HCT116 (cell line): ENCODE data around the gene ASB9. TPM values are rescaled to one million over a fixed set of nuclear protein-coding genes. Genes with fewer than 3 reads are reported as not detected.

Source experiments
- ATAC-seq: fragments of 200-7000 bp; cut with Tn5 transposase; 2 replicates; pipeline ENCODE4 v1.9.1; 2020; ENCODE audit warnings: mild to moderate bottlenecking, moderate library complexity
- BruUV-seq: library from RNA; stranded (reverse); fragments of 400-500 nt; replicated peaks from 2 replicates; lab custom pipeline; 2021; lab: Mats Ljungman, UMichigan
- CTCF ChIA-PET: fragments of 300-600 bp; sonication (Branson Sonifier 250); formaldehyde crosslinking; loops from one replicate; lab custom pipeline; 2021; ENCODE audit warnings: antibody characterized with exemption; lab: Charles Lee
- POLR2A ChIA-PET: fragments of 300-600, 350-600 bp; sonication (Branson Sonifier 250); formaldehyde crosslinking; loops from one replicate; lab custom pipeline; 2021; ENCODE audit warnings: antibody characterized with exemption; lab: Charles Lee
- RAD21 ChIA-PET, 2 experiments: fragments of 300-600 bp; sonication (Branson Sonifier 250); formaldehyde crosslinking; loops; one replicate each; lab custom pipeline; 2023; ENCODE audit warnings: low total read pairs in 2 of 2; ENCODE audit not compliant: uncharacterized antibody in 2 of 2, unreplicated experiment in 2 of 2, low non-redundant PET in 1 of 2; lab: Charles Lee
- DNase-seq: peaks from one replicate; pipeline ENCODE4 v3.0.0-alpha.2; 2010; ENCODE audit warnings: low read depth, low spot score
- H2AFZ ChIP-seq: fragments of 200-600 bp; shearing (Covaris generic), sonication (generic); 2 replicates; pipeline ENCODE4 v1.6.1; 2017; ENCODE audit warnings: low read depth, mixed run types, mixed read lengths, antibody characterized with exemption, low read length; ENCODE audit not compliant: poor library complexity, severe bottlenecking
- H3K27ac ChIP-seq: 2 replicates; pipeline ENCODE4 v1.5.1; 2012; ENCODE audit warnings: low read depth, low read length
- H3K27me3 ChIP-seq: fragments of 200-600 bp; sonication (generic); 2 replicates; pipeline ENCODE4 v1.6.1; 2016; ENCODE audit warnings: mixed run types, low read length, mixed read lengths; ENCODE audit not compliant: insufficient read depth
- H3K36me3 ChIP-seq, 2 experiments: fragments of 200-500 bp in 1 of 2; fragments of 200-600 bp in 1 of 2; sonication (Bioruptor generic) in 1 of 2; sonication (generic) in 1 of 2; 2 replicates each; pipeline versions ENCODE4 v1.5.1 to v1.6.1; 2014 to 2016; ENCODE audit warnings: low read length in 2 of 2, inconsistent platforms in 1 of 2, mixed read lengths in 1 of 2, mixed run types in 1 of 2; ENCODE audit not compliant: insufficient read depth in 2 of 2, control insufficient read depth in 1 of 2
- H3K4me1 ChIP-seq, 2 experiments: fragments of 200-600 bp in 1 of 2; sonication (generic) in 1 of 2; 2 replicates each; pipeline versions ENCODE4 v1.5.1 to v1.6.1; 2012 to 2017; ENCODE audit warnings: low read length in 2 of 2, inconsistent platforms in 1 of 2, mild to moderate bottlenecking in 1 of 2, mixed read lengths in 1 of 2, mixed run types in 1 of 2, moderate library complexity in 1 of 2; ENCODE audit not compliant: insufficient read depth in 2 of 2, control insufficient read depth in 1 of 2
- H3K4me2 ChIP-seq: fragments of 200-600 bp; sonication (generic); 2 replicates; pipeline ENCODE4 v1.6.1; 2017; ENCODE audit warnings: mixed run types, low read length, mixed read lengths
- H3K4me3 ChIP-seq, 2 experiments: fragments of 200-600 bp in 1 of 2; sonication (generic) in 1 of 2; replicated peaks in 1 of 2; 2 replicates each; pipeline ENCODE4 v1.5.1; 2011 to 2016; ENCODE audit warnings: low read length in 2 of 2, control low read depth in 1 of 2, low read depth in 1 of 2, mild to moderate bottlenecking in 1 of 2, mixed read lengths in 1 of 2, mixed run types in 1 of 2
- H3K79me2 ChIP-seq: fragments of 200-600 bp; sonication (generic); 2 replicates; pipeline ENCODE4 v1.6.1; 2017; ENCODE audit warnings: mild to moderate bottlenecking, mixed run types, low read length, moderate library complexity, mixed read lengths; ENCODE audit not compliant: insufficient read depth
- H3K9ac ChIP-seq: fragments of 200-600 bp; sonication (generic); 2 replicates; pipeline ENCODE4 v1.6.1; 2016; ENCODE audit warnings: low read length, mixed read lengths
- H3K9me2 ChIP-seq: fragments of 200-600 bp; sonication (generic), shearing (Covaris generic); 2 replicates; pipeline ENCODE4 v1.6.1; 2017; ENCODE audit warnings: mixed run types, mild to moderate bottlenecking, moderate library complexity; ENCODE audit not compliant: insufficient read depth
- H3K9me3 ChIP-seq, 2 experiments: fragments of 200-500 bp in 1 of 2; fragments of 200-600 bp in 1 of 2; sonication (Bioruptor generic) in 1 of 2; sonication (generic) in 1 of 2; 2 replicates each; pipeline ENCODE4 v1.6.1; 2014 to 2017; ENCODE audit warnings: low read length in 2 of 2, mixed read lengths in 2 of 2, inconsistent platforms in 1 of 2, low read depth in 1 of 2, mild to moderate bottlenecking in 1 of 2, mixed run types in 1 of 2, moderate library complexity in 1 of 2; ENCODE audit not compliant: control insufficient read depth in 1 of 2, insufficient read depth in 1 of 2
- H4K20me1 ChIP-seq: fragments of 200-600 bp; sonication (generic), shearing (Covaris generic); 2 replicates; pipeline ENCODE4 v1.6.1; 2017; ENCODE audit warnings: mixed run types, mild to moderate bottlenecking, moderate library complexity; ENCODE audit not compliant: insufficient read depth
- ATF3 ChIP-seq: IDR thresholded peaks from 2 replicates; pipeline ENCODE4 v1.6.1; 2012
- CBX3 ChIP-seq: IDR thresholded peaks from 2 replicates; pipeline ENCODE4 v1.6.1; 2012; ENCODE audit warnings: low read depth
- CEBPB ChIP-seq: IDR thresholded peaks from 2 replicates; pipeline ENCODE4 v1.6.1; 2012; ENCODE audit warnings: low read depth
- CTCF ChIP-seq, 3 experiments: fragments of 200-600 bp in 1 of 3; sonication (generic) in 1 of 3; IDR thresholded peaks in 2 of 3; conservative IDR thresholded peaks in 1 of 3; 2 replicates each; pipeline ENCODE4 v1.5.1; 2012 to 2017; ENCODE audit warnings: low read depth in 2 of 3, low read length in 2 of 3, antibody characterized with exemption in 1 of 3, borderline replicate concordance in 1 of 3, control low read depth in 1 of 3, mild to moderate bottlenecking in 1 of 3, mixed read lengths in 1 of 3, mixed run types in 1 of 3, moderate library complexity in 1 of 3; ENCODE audit not compliant: insufficient read depth in 1 of 3
- EGR1 ChIP-seq: IDR thresholded peaks from 2 replicates; pipeline ENCODE4 v1.6.1; 2012; ENCODE audit warnings: low read depth
- ELF1 ChIP-seq: IDR thresholded peaks from 2 replicates; pipeline ENCODE4 v1.6.1; 2012; ENCODE audit warnings: low read depth, borderline replicate concordance
- FOSL1 ChIP-seq: IDR thresholded peaks from 2 replicates; pipeline ENCODE4 v1.6.1; 2012; ENCODE audit warnings: low read depth
- JUND ChIP-seq: IDR thresholded peaks from 2 replicates; pipeline ENCODE4 v1.6.1; 2012
- MAX ChIP-seq: IDR thresholded peaks from 2 replicates; pipeline ENCODE4 v1.6.1; 2012
- POLR2A ChIP-seq: IDR thresholded peaks from 2 replicates; pipeline ENCODE4 v1.7.0; 2011; ENCODE audit warnings: borderline replicate concordance; ENCODE audit not compliant: insufficient read depth, insufficient read length; ENCODE audit errors: extremely low read depth
- POLR2AphosphoS5 ChIP-seq: IDR thresholded peaks from 2 replicates; pipeline ENCODE4 v1.6.1; 2011; ENCODE audit warnings: mild to moderate bottlenecking, low read depth, low read length, moderate library complexity
- RAD21 ChIP-seq: IDR thresholded peaks from 2 replicates; pipeline ENCODE4 v1.6.1; 2012; ENCODE audit warnings: low read depth, mild to moderate bottlenecking
- REST ChIP-seq: IDR thresholded peaks from 2 replicates; pipeline ENCODE4 v1.6.1; 2012; ENCODE audit warnings: low read depth
- SIN3A ChIP-seq: IDR thresholded peaks from 2 replicates; pipeline ENCODE4 v1.6.1; 2012; ENCODE audit warnings: low read depth
- SP1 ChIP-seq: IDR thresholded peaks from 2 replicates; pipeline ENCODE4 v1.6.1; 2012; ENCODE audit warnings: low read depth
- SRF ChIP-seq: IDR thresholded peaks from 2 replicates; pipeline ENCODE4 v1.6.1; 2012; ENCODE audit warnings: low read depth
- TCF7L2 ChIP-seq: IDR thresholded peaks from 2 replicates; pipeline ENCODE4 v1.7.0; 2011; ENCODE audit warnings: borderline replicate concordance, inconsistent platforms; ENCODE audit not compliant: insufficient read depth, insufficient read length; ENCODE audit errors: extremely low read depth
- YY1 ChIP-seq: IDR thresholded peaks from 2 replicates; pipeline ENCODE4 v1.6.1; 2011; ENCODE audit warnings: low read length, low read depth, moderate library complexity, mild to moderate bottlenecking; ENCODE audit not compliant: insufficient replicate concordance; ENCODE audit errors: extremely low read depth
- ZBTB33 ChIP-seq: IDR thresholded peaks from 2 replicates; pipeline ENCODE4 v1.6.1; 2011; ENCODE audit warnings: mild to moderate bottlenecking, low read length, moderate library complexity; ENCODE audit not compliant: insufficient replicate concordance; ENCODE audit errors: extremely low read depth
- ZFX ChIP-seq: fragments of 450-650 bp; IDR thresholded peaks from 2 replicates; pipeline ENCODE4 v1.6.1; 2017
- intact Hi-C: fragments of 100-400 bp; cut with micrococcal nuclease; formaldehyde crosslinking; loops from 2 replicates; pipeline ENCODE4 v1.10.0; 2022
- total RNA-seq: library from RNA; stranded (reverse); gene quantifications from one replicate; pipeline ENCODE4 v1.2.1, GENCODE V29; 2021; ENCODE audit not compliant: unreplicated experiment

ASB9 gene
- total RNA-seq, 1 experiment from 2014 or later: 2.9 TPM

- BruUV-seq: no TSS peak
- Histone ChIP-seq H3K9me3 (no peaks in the 10 kb centered on the region), H3K79me2 (no peaks in the 10 kb centered on the region), H3K4me1 (no peaks in the 10 kb centered on the region), H2AFZ (no peak overlapping the region), H3K36me3 (no peaks in the 10 kb centered on the region), H3K4me3 (no peak overlapping the region), H4K20me1 (no peaks in the 10 kb centered on the region), H3K27me3 (no peaks in the 10 kb centered on the region), H3K4me2 (no peak overlapping the region), H3K27ac (no peak overlapping the region), H3K9me2 (no peaks in the 10 kb centered on the region), H3K9ac (no peak overlapping the region)
- TF ChIP-seq JUND (no peak), EGR1 (no peak), POLR2A (no peak), ELF1 (no peak), RAD21 (no peak), ATF3 (no peak), CTCF (IDR thresholded peaks at IDR 0.05 in 2 of 3, conservative IDR thresholded peaks at IDR 0.05 in 1 of 3; ENCODE audit: borderline replicate concordance in 1 of 3, insufficient read depth in 1 of 3, low read depth in 2 of 3, low read length in 2 of 3) (no peak), MAX (no peak), YY1 (no peak), FOSL1 (no peak), CEBPB (no peak), TCF7L2 (no peak), POLR2AphosphoS5 (no peak), CBX3 (no peak), SIN3A (no peak), SRF (no peak), ZBTB33 (no peak), REST (no peak), SP1 (no peak), ZFX (no peak)
- ChIA-PET CTCF (no interaction called here), POLR2A (no interaction called here), RAD21 (no interaction called here)
- intact Hi-C loops: loop anchor here (10.0 kb wide), 2 partner anchors 101 to 531 kb away; no protein-coding TSS in a partner anchor
- ATAC-seq: no peak
- DNase-seq: no peak
Measured at GRCh38 chrX:15245896-15246295, 24.0 kb downstream of the ASB9 start.
